Cardiac fibroblast (primary cell): Measurements from ENCODE around the gene USP21.
A peak's percentile ranks its signal among the peaks of the same experiment; 100 is the strongest.

Experiments
- DNase-seq, 2 donors: peaks; one replicate each; pipeline versions ENCODE4 v3.0.0 to v3.0.0-alpha.2; 2010; ENCODE audit warnings: low read depth in 2 of 2
- H3K4me3 ChIP-seq, 2 donors: replicated peaks in 1 of 2; 1 replicate in 1 of 2; 2 replicates in 1 of 2; pipeline ENCODE4 v1.5.1; 2011; ENCODE audit warnings: low read depth in 2 of 2, low read length in 2 of 2, mild to moderate bottlenecking in 2 of 2, moderate library complexity in 1 of 2
- TF ChIP-seq, protein P1 (sequence below): IDR thresholded peaks from one replicate; pipeline ENCODE4 v1.5.1; 2011; ENCODE audit warnings: low read depth, mild to moderate bottlenecking, low read length, inconsistent platforms

USP21 gene

DNA sequence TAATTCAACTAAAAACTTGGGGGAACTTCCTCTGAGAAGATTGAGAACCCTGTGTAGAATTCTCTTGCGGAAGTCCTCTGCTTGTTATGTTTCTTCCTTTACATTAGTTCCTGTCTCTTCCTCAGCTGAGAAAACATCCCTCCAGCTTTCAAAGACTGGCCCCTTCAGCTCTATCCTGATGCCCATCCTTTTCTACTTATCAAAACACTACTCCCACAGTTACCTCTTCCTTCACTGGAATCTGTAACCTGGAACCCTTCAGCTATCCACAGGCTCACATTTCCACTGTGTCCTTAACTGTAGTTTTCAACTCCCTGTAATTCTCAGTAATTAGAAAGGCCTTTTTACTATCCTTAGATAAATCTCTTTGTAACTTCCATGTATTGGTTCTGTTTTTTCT, 20.9 kb upstream of the USP21 start:
- TF ChIP-seq, protein P1, sequence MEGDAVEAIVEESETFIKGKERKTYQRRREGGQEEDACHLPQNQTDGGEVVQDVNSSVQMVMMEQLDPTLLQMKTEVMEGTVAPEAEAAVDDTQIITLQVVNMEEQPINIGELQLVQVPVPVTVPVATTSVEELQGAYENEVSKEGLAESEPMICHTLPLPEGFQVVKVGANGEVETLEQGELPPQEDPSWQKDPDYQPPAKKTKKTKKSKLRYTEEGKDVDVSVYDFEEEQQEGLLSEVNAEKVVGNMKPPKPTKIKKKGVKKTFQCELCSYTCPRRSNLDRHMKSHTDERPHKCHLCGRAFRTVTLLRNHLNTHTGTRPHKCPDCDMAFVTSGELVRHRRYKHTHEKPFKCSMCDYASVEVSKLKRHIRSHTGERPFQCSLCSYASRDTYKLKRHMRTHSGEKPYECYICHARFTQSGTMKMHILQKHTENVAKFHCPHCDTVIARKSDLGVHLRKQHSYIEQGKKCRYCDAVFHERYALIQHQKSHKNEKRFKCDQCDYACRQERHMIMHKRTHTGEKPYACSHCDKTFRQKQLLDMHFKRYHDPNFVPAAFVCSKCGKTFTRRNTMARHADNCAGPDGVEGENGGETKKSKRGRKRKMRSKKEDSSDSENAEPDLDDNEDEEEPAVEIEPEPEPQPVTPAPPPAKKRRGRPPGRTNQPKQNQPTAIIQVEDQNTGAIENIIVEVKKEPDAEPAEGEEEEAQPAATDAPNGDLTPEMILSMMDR: no peak
- DNase-seq: no peak
- no peak overlapping the region for H3K4me3 ChIP-seq

DNA sequence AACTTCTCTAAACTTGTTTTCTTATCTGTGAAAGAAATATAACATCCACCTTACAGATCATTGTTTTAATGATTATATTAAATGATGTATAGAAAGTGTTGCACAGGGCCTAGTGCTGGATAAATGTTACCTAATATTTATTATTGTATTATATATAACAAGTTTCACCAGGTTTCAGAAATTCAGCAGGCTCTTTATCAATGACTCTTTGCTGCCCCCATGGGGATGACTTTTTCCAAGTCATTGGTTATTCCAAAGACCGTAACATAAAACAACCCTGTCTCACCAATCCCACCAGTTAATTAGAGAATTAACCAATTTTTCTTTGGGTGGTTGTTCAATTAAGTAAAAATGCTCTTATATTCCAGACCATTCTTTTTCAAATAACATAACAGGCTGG, 19.5 kb upstream of the USP21 start:
- H3K4me3 ChIP-seq: no peak overlapping the region
- DNase-seq: peak; percentile 72 to 74

DNA sequence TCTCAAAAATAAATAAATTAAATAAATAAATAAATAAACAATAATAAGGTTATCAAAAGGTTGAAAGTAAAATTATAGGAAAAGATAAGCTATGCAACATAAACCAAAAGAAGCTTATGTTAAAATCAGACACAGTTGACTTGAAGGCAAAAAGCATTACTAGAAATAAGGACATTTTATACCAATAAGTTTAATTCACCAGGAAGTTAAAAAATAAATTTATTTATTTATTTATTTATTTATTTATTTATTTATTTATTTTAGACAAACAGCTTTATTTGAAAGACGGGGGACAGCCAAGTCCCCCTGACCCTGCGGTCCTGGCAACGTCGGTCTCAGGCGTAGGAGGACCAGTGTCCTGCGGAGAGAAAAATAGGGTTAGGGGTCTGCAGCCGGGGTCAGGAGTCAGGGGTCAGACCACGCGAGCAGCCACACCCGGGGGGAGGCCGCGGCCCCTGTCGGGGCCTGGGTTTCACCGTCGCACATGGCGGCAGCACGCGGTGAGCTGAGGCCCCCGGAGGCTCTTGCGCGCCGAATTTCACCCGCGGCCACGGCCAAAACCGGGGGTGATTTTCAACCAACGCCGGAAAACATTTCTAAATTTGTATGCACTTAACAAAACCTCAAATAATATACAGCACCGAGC, 18.4 kb upstream of the USP21 start:
- DNase-seq: no peak
- TF ChIP-seq, protein P1: no peak
- no peak overlapping the region for H3K4me3 ChIP-seq

More for the DNA sequence above, 19.5 kb upstream of the USP21 start:
- TF ChIP-seq, protein P1: peak; percentile 45

DNA sequence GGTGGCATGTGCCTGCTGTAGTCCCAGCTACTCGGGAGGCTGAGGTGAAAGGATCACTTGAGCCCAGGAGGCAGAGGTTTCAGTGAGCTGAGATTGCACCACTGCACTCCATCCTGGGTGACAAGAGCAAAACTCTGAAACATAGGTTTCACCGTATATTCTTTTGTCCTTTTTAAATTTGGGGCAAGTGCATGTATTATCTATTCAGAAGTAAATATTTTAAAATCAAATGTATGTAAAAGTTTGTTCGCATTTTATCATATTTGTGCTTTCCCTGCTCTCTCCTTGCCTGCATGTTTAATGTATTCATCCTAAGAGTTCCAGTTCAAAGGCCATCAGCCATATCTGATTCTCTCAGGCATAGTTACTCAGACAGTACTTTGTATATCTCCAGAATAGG, 13.5 kb upstream of the USP21 start:
- no peak overlapping the region for H3K4me3 ChIP-seq
- TF ChIP-seq, protein P1: no peak
- DNase-seq: no peak

DNA sequence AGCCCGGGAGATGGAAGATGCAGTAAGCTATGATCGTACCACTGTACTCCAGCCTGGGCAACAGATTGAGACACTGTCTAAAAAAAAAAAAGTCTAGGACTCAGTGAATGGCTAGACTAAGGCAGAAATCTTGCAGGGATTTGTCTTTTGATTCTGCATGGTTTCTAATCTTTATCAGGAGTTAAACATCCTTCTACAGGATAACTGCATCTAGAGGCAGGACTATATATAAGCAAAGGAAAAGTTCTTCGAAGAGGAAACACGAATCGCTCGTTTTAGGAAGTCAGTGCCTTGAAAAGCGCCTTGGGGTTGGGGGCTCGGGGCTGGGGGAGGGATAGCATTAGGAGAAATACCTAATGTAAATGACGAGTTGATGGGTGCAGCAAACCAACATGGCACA, 6.1 kb upstream of the USP21 start:
- TF ChIP-seq, protein P1: no peak
- no peak for DNase-seq
- H3K4me3 ChIP-seq: peak overlapping the region; percentile 80 to 85

DNA sequence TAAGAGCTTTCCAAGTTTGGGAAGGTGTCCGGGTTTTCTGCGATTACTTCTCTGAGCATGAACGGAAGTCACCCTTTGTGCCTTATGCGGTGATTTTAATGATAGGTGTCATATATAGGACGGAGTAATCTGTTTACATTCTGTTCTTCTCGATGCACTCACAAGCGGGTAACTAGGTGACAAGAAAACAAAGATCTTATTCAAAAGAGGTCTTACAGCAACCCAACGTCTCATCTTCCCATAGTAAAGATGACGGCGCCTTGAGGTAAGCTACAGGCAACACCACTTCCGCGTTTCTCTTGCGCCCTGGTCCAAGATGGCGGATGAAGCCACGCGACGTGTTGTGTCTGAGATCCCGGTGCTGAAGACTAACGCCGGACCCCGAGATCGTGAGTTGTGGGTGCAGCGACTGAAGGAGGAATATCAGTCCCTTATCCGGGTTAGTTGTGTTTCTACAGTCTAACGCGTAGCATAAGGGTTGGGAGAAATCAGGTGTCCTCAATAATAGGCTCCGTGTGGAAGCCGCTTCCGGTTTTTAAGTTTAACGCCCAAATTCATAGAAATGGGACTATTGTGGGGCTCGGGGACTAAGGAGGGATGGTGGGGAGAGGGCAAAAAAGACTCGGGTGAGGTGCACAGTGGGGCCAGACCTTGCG, 5.5 kb upstream of the USP21 start, which contains the start of gene UFC1:
Gene UFC1, plus strand, starts transcription at position 297 of the 656 bp plus-strand sequence. Its CDS starts 20 bp downstream, at position 317.
- DNase-seq: peak; percentile 94 to 95
- peak within 1 kb of the TSS; percentile 80 to 85 for H3K4me3 ChIP-seq
- TF ChIP-seq, protein P1: no peak
